ENCODE results near the gene TEN1.
A peak's percentile ranks its signal among the peaks of the same experiment; 100 is the strongest.

Gene TEN1

DNA sequence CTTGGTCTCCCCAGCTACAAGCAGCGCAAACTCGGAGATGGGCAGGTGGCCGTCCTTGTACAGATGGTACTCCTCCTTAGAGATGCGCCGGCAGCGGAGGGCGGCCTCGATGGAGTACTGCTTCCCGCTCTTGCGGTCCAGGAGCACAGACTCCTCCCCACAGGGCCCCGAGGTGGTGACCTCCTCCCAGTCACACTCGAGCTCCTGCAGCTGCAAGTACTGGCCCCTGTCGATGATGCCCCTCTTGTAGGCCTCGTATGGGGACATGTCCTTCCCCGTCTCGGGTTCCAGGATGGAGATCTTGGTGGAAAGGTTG lies 28.8 kb downstream of the TEN1 start:
- DNase-seq, result no peak

GRCh38 chr17:76008208-76008607 lies 29.2 kb downstream of the TEN1 start:
- no peak for DNase-seq

GRCh38 chr17:76008630-76009425 lies 29.8 kb downstream of the TEN1 start:
- no peak for DNase-seq

GRCh38 chr17:76009447-76009846 lies 30.4 kb downstream of the TEN1 start:
- no peak for DNase-seq

DNA sequence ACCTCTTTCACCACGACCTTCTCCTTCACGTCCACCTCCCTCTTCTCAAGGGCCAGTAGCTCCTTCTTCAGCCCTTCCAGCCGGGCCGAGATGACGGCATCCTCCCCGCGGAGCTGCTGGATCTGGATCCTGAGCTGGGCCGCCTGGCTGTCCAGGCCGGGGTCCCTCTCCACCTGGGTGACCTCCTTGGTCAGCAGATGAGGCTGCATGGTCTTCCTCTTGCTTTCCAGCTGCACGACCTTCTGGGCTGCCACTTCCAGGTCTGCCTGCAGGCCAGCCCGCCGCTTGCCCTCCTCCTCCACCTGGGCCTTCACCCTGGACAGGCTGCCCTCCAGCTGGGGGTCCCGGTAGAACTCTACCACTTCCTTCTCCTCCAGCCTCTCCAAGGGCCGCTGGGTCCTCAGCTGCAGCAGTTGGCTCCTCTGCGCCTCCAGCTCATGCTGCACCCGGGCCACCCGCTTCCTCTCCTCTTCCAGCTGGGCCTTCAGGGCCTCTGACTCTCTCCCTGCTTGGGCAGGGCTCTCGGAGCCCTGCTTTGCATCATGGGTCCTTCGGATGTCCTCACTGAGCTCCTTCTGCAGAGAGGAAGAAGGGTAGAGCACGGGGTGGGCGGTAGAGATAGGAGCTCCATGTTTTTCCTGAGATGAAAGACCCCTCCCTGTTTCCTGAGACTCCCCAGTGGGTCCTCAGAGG lies 31.1 kb downstream of the TEN1 start:
- no peak for DNase-seq

GRCh38 chr17:76011951-76012350 lies 32.9 kb downstream of the TEN1 start:
- no peak for DNase-seq

GRCh38 chr17:76013377-76013932 lies 34.4 kb downstream of the TEN1 start:
- DNase-seq, result no peak

GRCh38 chr17:76014100-76014924 lies 35.3 kb downstream of the TEN1 start:
- DNase-seq, result peak; percentile 65

DNA sequence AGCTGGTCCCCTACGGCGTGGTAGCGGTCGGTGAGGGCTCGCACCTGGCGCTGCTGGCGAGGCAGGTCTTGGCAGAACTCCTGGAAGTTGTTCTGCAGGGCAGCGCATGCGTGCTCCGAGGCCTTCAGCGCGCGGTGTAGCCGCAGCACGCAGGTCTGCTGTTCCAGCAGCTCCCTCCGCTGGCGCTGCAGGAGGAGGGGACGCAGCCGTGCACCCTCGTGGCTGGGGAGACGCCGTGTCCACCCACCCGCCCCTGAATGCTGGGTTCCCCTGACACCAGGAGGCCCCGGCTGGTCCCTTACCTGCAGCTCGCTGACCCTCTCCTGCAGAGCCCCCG lies 35.9 kb downstream of the TEN1 start:
- no peak for DNase-seq

DNA sequence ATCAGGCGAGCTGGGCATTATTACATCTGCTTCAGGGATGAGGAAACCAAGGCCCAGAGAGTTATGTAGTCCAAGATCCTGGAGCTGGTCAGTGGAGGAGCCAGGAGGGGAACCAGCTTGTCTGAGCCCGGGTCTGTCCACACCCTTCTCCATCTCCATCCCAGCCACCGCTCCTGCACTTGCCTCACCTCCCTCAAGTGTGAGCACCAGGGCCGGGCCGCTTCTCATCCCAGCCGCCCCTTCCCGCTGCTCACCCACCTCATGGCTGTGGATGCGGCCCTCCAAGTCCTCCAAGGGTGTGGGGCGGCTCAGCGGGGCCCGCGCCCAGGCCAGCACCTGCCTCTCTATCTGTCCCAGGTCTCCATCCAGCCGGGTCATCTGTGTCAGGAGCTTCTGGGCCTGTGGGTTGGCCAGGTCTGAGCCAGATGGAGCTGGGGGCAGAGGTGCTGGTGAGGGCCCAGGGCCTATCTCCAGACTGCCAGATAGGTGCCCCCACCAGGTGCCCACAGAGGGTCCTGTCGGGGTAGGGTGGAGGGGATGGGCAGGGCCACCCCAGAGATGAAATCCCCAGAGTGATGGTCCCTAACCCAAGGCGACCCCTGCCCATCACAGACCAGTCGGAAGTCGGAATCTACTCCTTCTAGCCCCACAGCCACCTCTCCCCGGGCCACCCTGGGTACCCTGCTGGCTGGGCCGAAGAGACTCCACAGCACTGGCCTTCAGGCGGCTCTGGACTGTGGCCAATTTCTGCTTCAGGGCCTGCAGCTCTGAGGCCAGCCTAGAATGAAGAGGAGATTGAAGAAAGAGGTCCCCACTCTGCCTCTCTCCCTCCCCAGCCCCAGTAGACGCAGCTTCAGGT lies 38.7 kb downstream of the TEN1 start:
- DNase-seq, result no peak

GRCh38 chr17:76018340-76018680 lies 39.3 kb downstream of the TEN1 start:
- DNase-seq, result no peak

DNA sequence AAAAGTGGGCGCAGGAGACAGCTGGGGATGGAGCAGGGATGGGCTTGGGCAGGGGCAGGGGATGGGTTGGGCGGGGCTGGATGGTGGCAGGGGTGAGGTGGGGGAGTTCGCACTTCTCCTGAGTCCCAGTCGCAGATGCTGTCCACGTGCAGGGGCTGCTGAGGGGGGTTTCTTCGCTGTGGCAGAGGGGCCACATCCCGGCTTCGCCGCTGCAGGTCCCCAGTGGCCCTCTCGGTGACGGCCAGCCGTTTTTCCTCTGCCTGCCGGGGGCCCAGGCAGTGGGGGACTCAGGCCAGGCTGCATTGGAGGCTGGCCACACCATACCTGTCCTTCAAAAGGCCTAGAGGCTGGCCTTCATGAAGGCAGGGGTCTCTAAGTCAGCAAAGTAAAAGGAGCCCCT lies 39.8 kb downstream of the TEN1 start:
- no peak for DNase-seq

- no peak for DNase-seq
Measured at GRCh38 chr17:76019833-76020467, 40.9 kb downstream of the TEN1 start.

- no peak for DNase-seq
Measured at GRCh38 chr17:76022285-76022684, 43.2 kb downstream of the TEN1 start.

DNA sequence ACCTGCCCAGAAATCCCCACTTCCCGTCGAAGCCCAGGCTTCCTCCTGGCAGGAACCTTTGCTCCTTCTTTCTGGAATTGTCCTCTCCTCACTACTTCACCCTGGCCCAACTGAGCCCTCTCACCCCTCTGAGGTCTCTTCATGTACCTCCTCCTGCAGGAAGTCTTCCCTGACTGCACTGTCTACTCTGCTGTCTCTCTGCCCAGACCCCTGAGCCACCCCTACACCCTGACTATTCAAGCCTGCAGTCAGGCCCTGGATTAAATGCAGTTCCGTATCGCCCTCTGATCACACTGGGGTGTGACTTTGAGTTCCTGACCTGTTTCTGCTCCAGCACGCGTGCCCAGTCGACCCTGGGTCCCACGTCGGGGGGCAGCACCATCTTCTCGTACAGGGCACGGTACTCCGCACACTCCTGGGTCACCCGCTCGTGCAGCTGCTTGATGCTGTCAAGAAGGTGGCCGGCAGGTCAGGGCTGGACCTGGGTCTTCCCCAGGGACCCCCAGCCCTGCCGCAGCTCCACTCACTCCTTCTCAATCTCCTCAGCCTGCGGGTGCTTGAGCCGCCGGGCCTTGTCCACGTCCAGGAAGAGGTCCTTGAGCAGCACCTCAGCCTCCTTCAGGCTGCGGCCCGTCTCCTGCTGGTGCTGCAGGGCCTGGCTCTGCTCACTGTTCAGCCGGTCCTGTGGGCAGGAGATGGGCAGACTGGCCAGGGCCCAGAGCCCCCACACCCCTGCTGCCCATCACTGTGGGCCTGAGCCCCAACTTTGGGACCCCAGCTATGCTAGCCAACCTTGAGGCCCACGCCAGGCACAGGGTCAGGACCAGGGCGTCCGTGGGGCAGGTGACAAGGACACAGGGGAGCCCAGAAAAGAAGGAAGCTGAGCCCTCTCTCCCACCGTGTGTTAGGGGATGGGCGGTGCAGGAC lies 44.2 kb downstream of the TEN1 start:
- no peak for DNase-seq

DNA sequence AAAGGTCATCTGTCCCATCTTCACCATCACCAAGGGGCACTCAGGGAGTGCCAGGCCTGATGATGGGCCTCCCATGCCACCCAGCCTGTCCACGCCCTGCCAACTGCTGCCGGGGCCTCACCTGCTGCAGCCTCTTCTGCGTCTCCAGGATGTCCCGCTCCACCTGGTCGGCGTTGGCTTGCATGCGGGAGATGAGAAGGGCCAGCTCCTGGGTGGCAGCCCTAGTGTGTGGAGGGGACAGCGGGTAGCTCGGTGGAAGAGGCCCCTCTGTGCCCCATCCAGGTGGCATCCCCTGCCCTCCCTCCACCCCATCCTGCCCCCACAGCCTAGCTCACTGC lies 44.8 kb downstream of the TEN1 start:
- DNase-seq, result no peak

DNA sequence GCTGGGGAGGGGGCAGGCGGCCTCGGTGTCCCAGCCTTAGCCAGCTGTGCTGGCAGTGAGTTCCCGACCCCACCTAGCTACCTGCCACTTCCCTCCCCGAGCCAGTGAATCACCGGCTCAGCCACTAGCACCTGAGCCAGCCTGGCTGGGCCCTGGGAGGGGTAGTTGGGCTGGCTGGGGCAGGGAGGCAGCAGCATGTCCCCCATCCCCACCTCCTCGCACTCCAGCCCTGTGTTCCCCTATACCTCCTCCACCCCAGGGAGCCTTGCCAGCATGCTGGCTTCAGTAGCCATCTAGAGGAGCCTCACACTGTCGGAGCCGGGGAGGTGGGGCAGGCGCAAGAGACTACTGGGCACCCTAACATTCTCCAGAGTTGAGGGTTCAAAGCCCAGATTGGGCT lies 45.3 kb downstream of the TEN1 start:
- DNase-seq, result no peak

DNA sequence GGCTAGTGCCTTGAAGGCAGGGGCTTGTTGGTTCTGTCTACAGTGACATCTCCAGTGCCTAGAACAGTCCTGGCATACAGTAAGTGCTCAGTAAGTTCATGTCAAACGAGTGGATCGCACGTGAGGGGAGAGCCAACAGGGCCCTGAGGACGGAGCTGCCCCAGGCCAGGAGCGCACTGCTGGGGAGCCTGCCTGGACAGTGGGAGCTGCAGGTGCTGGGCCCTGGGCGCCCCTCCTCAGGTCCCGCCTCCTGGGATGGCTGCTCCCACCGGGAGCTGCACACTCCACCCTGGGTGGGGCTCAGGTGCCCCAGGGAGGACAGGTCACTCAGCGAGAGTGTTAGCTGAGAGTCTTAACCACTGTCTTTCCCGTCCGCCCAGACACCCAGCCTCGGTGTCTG lies 46.3 kb downstream of the TEN1 start:
- DNase-seq, result no peak

GRCh38 chr17:76026714-76027158 lies 47.7 kb downstream of the TEN1 start:
- DNase-seq, result no peak

- peak; percentile 77 for DNase-seq
Measured at GRCh38 chr17:76027159-76027839, 48.3 kb downstream of the TEN1 start, which contains the start of gene EVPL. Gene EVPL (minus strand): TSS chr17:76027306. CDS start chr17:76027198, 108 bp downstream.
